ENCODE measurements around the gene TST. TPM values are rescaled to one million over a fixed set of nuclear protein-coding genes. Genes with fewer than 3 reads are reported as not detected.

TST gene
- total RNA-seq (22.3 TPM), polyA plus RNA-seq (ENCODE audit: insufficient read depth in 1 of 8, insufficient read length in 8 of 8, low replicate concordance in 1 of 8) (10 to 100 TPM; 16.2 to 21.8 (median 17.2) TPM)
- long read RNA-seq, donor 1, partial matches to known transcripts: 0 of 4 reads
- long read RNA-seq, donor 1, other reads (novel, unspliced or antisense): 0 of 4 reads
- long read RNA-seq, donor 2: 0 reads
- long read RNA-seq, donor 3, transcript TST-201 (3 exons, 1,211 nt): major isoform, 6 of 68 reads
- long read RNA-seq, donor 3, partial matches to known transcripts: 59 of 68 reads
- long read RNA-seq, donor 3, other reads (novel, unspliced or antisense): 0 of 68 reads
- long read RNA-seq, donor 4, partial matches to known transcripts: 61 of 72 reads
- long read RNA-seq, donor 4, other reads (novel, unspliced or antisense): 6 of 72 reads
- long read RNA-seq, donor 5, transcript TST-202 (2 exons, 1,797 nt): minor isoform, 5 of 120 reads
- long read RNA-seq, donor 5, transcript TST-201 (3 exons, 1,211 nt): major isoform, 20 of 120 reads
- long read RNA-seq, donor 5, partial matches to known transcripts: 95 of 120 reads
- long read RNA-seq, donor 5, other reads (novel, unspliced or antisense): 0 of 120 reads
- long read RNA-seq, donor 6, transcript TST-201 (3 exons, 1,211 nt): major isoform, 7 of 85 reads
- long read RNA-seq, donor 6, transcript TST-202 (2 exons, 1,797 nt): minor isoform, 6 of 85 reads
- long read RNA-seq, donor 6, partial matches to known transcripts: 59 of 85 reads
- long read RNA-seq, donor 6, other reads (novel, unspliced or antisense): 13 of 85 reads
- long read RNA-seq, donor 7, transcript TST-201 (3 exons, 1,211 nt): major isoform, 5 of 68 reads
- long read RNA-seq, donor 7, transcript TST-202 (2 exons, 1,797 nt): major isoform, 5 of 68 reads
- long read RNA-seq, donor 7, partial matches to known transcripts: 58 of 68 reads
- long read RNA-seq, donor 7, other reads (novel, unspliced or antisense): 0 of 68 reads
- long read RNA-seq, donor 8, partial matches to known transcripts: 64 of 69 reads
- long read RNA-seq, donor 8, other reads (novel, unspliced or antisense): 0 of 69 reads
- long read RNA-seq, donor 9, partial matches to known transcripts: 33 of 42 reads
- long read RNA-seq, donor 9, other reads (novel, unspliced or antisense): 5 of 42 reads
- long read RNA-seq, donor 10, partial matches to known transcripts: 108 of 115 reads
- long read RNA-seq, donor 10, other reads (novel, unspliced or antisense): 0 of 115 reads
- long read RNA-seq, donor 11, transcript TST-201 (3 exons, 1,211 nt): major isoform, 5 of 78 reads
- long read RNA-seq, donor 11, partial matches to known transcripts: 69 of 78 reads
- long read RNA-seq, donor 11, other reads (novel, unspliced or antisense): 0 of 78 reads

DNA sequence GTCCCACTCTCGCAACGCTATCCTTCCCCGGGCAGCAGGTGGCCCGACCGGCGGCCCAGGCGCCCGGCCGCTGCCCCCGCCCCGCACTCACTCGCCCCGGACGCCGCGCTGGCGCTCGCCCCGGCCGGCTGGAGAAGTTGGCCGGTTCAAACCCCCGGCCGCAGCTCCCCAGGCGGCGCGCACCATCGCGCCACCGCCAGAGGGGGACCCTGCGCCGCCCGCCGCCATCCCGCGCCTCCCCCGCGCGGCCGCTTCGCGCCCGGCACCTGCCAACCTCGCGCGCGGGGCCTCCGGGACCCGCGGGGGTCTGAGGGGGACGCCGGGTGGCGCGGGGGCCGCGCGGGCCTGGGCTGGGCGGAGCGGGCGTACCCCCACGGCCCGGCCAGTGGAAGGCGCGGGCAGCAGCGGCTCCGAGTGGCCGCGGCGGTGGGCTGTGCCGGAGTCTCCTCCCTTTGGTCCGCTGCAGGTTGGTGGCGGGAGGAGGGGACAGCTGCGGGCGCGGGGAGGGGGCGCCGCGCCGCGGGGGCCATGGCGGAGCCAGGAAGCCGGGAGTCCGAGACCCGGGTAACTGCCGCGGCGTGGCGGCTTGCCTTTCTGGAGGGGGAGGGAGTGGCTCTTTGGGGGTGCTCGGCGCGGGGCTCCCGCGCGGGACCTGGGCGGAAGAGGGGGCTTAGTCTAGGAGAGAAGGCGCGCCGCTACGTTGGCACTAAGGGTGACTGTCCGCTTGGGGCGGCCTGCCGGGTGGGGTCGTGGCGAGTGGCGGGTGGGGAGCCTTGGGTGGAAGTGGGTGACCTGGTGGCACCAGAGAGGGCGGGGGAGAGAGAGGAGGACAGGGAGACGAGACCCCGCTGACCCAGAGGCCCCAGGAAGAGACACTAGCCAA is at the start of gene TST, which contains the start of gene MPST:
Gene TST, minus strand, starts transcription at position 139 of the 883 bp plus-strand sequence. CDS start 715 bp downstream, outside the sequence.
Gene MPST, plus strand, starts transcription at position 434 of the 883 bp plus-strand sequence. Its CDS starts 95 bp downstream, at position 529.
- peak within 1 kb of the TSS; percentile 77 for H3K27ac ChIP-seq (ENCODE audit: low read length)
- H3K9me3 ChIP-seq (replicated peaks; ENCODE audit: control insufficient read depth, low read depth, low read length): no peaks in the 10 kb centered on the region
- under 1% methylated on average over 98 of the region's 107 CpGs for WGBS (ENCODE audit: insufficient coverage)
- peaks cover 48% of the 10 kb centered on the region for H3K4me1 ChIP-seq (ENCODE audit: control insufficient read depth, insufficient read depth, low read length)
- peak; percentile 91 for DNase-seq
- H3K36me3 ChIP-seq (ENCODE audit: control insufficient read depth, insufficient read depth, low read length): peaks cover 32% of the 10 kb centered on the region
- peak within 1 kb of the TSS; percentile 87 for H3K4me3 ChIP-seq (ENCODE audit: low read length)
- no peaks in the 10 kb centered on the region for H3K27me3 ChIP-seq (ENCODE audit: control insufficient read depth, insufficient read depth, low read length)

DNA sequence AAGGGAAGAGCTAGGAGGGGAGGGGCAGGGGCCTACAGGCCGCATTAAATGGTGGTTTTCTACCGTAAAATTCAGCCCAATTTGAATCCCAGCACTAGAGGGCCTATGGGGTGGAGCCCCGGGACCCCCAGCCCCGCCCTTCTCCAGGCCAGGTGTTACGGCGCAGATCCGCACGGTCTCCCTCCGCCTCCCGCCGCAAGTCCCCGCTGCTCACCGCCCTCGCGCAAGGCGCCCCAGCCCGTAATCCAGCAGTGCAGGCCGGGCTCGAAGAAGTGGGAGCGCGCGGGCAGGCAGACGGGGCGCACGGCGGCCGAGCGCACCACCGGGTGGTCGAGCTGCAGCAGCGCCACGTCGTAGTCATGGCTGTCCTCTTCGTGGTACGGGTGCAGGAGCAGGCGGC is 49.6 kb upstream of the TST start:
- peaks cover 41% of the 10 kb centered on the region for H3K27me3 ChIP-seq (ENCODE audit: control insufficient read depth, insufficient read depth, low read length)
- no peak overlapping the region for H3K27ac ChIP-seq (ENCODE audit: low read length)
- no peaks in the 10 kb centered on the region for H3K36me3 ChIP-seq (ENCODE audit: control insufficient read depth, insufficient read depth, low read length)
- H3K4me3 ChIP-seq (ENCODE audit: low read length): no peak overlapping the region
- H3K9me3 ChIP-seq (replicated peaks; ENCODE audit: control insufficient read depth, low read depth, low read length): no peaks in the 10 kb centered on the region
- WGBS (ENCODE audit: insufficient coverage): under 1% methylated on average over 32 of the region's 36 CpGs
- no peaks in the 10 kb centered on the region for H3K4me1 ChIP-seq (ENCODE audit: control insufficient read depth, insufficient read depth, low read length)
- no peak for DNase-seq

DNA sequence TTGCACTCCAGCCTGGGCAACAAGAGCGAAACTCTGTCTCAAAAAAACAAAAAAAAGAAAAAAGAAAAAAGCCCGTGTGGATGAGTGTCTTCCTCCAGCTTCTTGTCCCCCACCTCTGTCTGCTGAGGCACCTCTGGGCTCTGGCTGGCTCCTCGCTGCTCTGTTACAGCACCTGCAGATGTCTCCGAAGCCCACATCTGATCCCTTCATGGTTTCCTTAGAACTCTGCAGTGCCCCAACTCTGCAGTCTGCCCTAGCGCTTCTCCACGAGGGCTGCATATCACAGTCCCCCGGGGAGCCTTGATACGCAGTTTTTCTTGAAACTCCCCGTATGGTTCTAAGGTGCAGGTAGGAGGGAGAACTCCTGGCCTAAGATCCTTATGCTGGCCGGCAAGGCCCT is 48.2 kb upstream of the TST start:
- Histone ChIP-seq H3K27me3 (ENCODE audit: control insufficient read depth, insufficient read depth, low read length) (peaks cover 38% of the 10 kb centered on the region), H3K27ac (ENCODE audit: low read length) (no peak overlapping the region), H3K4me1 (ENCODE audit: control insufficient read depth, insufficient read depth, low read length) (peaks cover 9% of the 10 kb centered on the region), H3K9me3 (replicated peaks; ENCODE audit: control insufficient read depth, low read depth, low read length) (no peaks in the 10 kb centered on the region), H3K36me3 (ENCODE audit: control insufficient read depth, insufficient read depth, low read length) (no peaks in the 10 kb centered on the region), H3K4me3 (ENCODE audit: low read length) (no peak overlapping the region)
- 59% methylated on average over 7 of the region's 10 CpGs for WGBS (ENCODE audit: insufficient coverage)
- DNase-seq: no peak

DNA sequence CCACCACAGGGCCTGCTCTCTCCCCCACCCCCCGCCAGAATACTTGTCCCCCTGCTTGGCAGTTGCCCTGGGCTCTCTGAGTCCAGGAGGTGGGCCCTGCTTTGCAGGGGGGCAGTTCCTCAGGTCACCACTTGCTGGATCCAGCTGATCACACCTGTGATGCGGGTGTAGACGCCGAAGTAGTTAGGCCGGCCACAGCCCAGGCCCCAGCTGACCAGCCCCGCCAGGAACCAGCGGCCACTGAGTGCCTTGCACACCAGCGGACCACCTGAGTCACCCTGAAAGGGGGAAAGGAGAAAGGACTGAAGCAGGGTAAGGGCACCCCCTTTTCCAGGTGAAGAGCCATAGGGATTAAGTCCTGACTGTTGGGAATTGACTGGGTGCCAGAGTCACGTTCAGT is 46.7 kb upstream of the TST start:
- H3K27ac ChIP-seq (ENCODE audit: low read length): no peak overlapping the region
- peaks cover 34% of the 10 kb centered on the region for H3K27me3 ChIP-seq (ENCODE audit: control insufficient read depth, insufficient read depth, low read length)
- WGBS (ENCODE audit: insufficient coverage): 72% methylated on average over 8 of the region's 9 CpGs
- DNase-seq: no peak
- H3K4me3 ChIP-seq (ENCODE audit: low read length): no peak overlapping the region
- no peaks in the 10 kb centered on the region for H3K36me3 ChIP-seq (ENCODE audit: control insufficient read depth, insufficient read depth, low read length)
- no peaks in the 10 kb centered on the region for H3K9me3 ChIP-seq (replicated peaks; ENCODE audit: control insufficient read depth, low read depth, low read length)
- H3K4me1 ChIP-seq (ENCODE audit: control insufficient read depth, insufficient read depth, low read length): peaks cover 10% of the 10 kb centered on the region

DNA sequence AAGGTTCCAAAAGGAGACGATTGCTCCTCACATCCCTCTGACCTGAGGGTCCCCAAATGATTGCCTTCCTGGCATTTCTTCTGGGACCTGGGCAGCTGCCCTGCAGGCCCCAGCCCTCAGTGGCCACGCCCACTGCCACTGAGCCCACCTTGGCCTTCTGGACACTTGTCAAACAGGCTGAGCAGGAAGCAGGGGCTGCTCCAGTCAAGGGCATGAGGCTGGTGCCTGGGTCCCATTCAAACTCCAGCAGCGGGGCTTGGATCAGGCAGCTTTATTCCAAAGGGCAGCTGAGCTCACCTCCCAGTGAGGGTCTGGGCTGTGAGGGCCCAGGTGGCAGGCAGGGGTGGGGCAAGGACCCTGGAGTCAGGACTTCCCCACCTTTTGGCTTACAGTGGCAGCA is 45.9 kb upstream of the TST start:
- no peak overlapping the region for H3K4me3 ChIP-seq (ENCODE audit: low read length)
- DNase-seq: no peak
- no peaks in the 10 kb centered on the region for H3K9me3 ChIP-seq (replicated peaks; ENCODE audit: control insufficient read depth, low read depth, low read length)
- H3K27ac ChIP-seq (ENCODE audit: low read length): no peak overlapping the region
- peaks cover 10% of the 10 kb centered on the region for H3K4me1 ChIP-seq (ENCODE audit: control insufficient read depth, insufficient read depth, low read length)
- WGBS (ENCODE audit: insufficient coverage): 83% methylated on average over 3 of the region's 3 CpGs
- peaks cover 26% of the 10 kb centered on the region for H3K27me3 ChIP-seq (ENCODE audit: control insufficient read depth, insufficient read depth, low read length)
- H3K36me3 ChIP-seq (ENCODE audit: control insufficient read depth, insufficient read depth, low read length): peaks cover 6% of the 10 kb centered on the region

DNA sequence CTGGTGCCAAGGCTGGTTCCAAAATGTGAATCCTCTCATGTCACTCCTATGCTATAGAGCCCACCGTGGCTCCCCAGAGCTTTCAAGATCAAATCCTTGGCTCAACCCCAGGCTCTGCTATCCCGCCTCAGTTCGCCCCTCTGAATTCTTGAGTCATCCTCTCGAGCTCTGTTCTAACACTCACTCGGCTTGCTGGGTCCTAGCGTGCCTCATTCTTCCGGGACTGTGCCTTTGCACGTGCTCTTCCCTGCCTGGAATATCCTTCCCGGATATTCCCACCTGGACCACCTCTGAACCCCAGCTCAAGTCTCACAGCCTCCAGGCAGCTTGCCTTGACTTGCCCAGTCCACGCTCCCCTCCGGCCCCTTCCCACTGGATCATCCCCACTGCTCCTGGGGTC is 45.3 kb upstream of the TST start:
- H3K4me3 ChIP-seq (ENCODE audit: low read length): no peak overlapping the region
- H3K9me3 ChIP-seq (replicated peaks; ENCODE audit: control insufficient read depth, low read depth, low read length): no peaks in the 10 kb centered on the region
- peaks cover 10% of the 10 kb centered on the region for H3K4me1 ChIP-seq (ENCODE audit: control insufficient read depth, insufficient read depth, low read length)
- no peak for DNase-seq
- H3K27me3 ChIP-seq (ENCODE audit: control insufficient read depth, insufficient read depth, low read length): peaks cover 19% of the 10 kb centered on the region
- peaks cover 11% of the 10 kb centered on the region for H3K36me3 ChIP-seq (ENCODE audit: control insufficient read depth, insufficient read depth, low read length)
- 77% methylated on average over 10 of the region's 11 CpGs for WGBS (ENCODE audit: insufficient coverage)
- H3K27ac ChIP-seq (ENCODE audit: low read length): no peak overlapping the region

DNA sequence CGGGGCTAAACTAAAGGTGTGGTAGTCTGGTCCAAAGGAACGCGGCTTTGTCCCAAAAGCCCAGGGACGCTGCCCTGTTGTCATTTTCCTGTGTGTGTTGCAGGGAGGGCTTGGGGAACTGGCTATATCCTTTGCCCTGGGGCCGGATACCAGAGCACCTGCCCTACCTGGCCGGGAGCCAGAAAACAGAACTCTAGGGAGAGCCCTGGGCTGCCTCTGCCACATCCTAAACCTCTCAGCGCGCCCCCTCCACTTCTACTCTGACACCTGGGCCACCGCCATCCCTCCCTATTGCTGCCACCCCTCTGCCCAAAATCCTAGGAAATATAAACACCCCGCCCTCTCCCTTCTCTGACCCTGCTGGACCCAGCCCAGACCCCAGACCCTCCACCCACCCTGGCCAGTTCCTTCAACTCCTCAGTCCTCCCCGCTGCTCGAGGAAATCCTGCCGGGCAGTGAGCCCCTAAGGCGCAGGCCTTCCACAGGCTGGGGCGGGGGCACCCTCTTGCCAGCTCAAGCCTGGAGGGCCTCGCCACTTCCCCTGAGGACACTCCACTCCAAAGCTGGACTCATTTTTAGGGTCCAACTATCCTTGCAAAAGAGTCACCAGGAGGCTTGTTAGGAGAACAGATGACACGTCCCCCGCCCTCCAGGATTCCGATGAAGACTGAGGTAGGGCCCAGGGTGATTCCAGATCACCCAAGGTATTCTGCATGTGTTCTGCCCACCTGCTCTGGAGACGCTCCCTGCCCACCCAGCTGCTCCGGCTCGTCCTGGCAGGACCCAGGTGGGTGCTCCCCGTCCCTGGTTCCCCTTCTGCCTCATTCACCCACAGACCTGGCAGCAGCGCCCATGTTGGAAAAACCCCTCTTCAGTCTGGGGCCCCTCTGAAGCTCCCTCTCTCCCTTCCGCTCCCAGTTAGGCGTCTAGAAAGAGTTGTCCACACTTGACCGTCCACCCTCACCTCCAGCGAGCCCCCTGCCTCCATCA is 44.5 kb upstream of the TST start:
- H3K4me3 ChIP-seq (ENCODE audit: low read length): no peak overlapping the region
- no peak overlapping the region for H3K27ac ChIP-seq (ENCODE audit: low read length)
- no peaks in the 10 kb centered on the region for H3K9me3 ChIP-seq (replicated peaks; ENCODE audit: control insufficient read depth, low read depth, low read length)
- peaks cover 10% of the 10 kb centered on the region for H3K4me1 ChIP-seq (ENCODE audit: control insufficient read depth, insufficient read depth, low read length)
- 84% methylated on average over 25 of the region's 28 CpGs for WGBS (ENCODE audit: insufficient coverage)
- peaks cover 15% of the 10 kb centered on the region for H3K36me3 ChIP-seq (ENCODE audit: control insufficient read depth, insufficient read depth, low read length)
- DNase-seq: peak; percentile 28
- peaks cover 11% of the 10 kb centered on the region for H3K27me3 ChIP-seq (ENCODE audit: control insufficient read depth, insufficient read depth, low read length)

DNA sequence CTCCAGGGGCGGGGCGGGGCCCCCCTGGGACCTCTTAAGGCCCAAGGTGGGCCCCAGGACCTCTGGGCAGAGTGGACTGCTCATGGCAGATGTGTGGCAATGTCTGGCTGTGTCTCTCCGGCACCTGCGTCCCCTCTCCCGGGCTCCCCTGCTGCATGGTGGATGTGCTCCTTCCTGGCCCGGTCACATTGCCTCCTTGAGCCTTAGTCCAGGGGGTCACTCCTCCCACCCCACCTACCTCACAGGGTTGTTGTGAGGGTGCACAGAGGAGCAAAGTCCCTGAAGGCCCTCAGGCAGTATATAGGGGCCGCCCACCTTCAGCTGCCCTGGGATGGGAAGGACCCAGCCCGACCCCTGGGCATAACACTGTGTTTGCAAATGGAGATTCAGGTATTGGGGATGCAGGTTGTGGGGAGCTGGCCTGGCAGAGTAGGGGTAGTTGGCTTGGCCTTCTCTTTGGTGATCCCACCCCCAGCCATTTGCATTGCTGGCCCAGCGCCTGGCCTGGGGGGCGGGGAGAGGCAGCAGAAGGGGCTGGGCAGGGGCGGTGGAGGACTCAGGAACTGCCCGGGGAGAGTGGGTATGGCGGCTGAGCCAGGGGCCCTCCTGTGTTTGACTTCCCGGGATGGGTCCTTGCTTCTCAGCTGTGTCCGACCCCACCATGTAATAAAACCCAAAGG is 43.6 kb upstream of the TST start:
- no peak overlapping the region for H3K27ac ChIP-seq (ENCODE audit: low read length)
- H3K9me3 ChIP-seq (replicated peaks; ENCODE audit: control insufficient read depth, low read depth, low read length): no peaks in the 10 kb centered on the region
- whole genome bisulfite sequencing (ENCODE audit: insufficient coverage): 55% methylated on average over 9 of the region's 15 CpGs
- peaks cover 10% of the 10 kb centered on the region for H3K4me1 ChIP-seq (ENCODE audit: control insufficient read depth, insufficient read depth, low read length)
- peaks cover 20% of the 10 kb centered on the region for H3K36me3 ChIP-seq (ENCODE audit: control insufficient read depth, insufficient read depth, low read length)
- no peak for DNase-seq
- peaks cover 2% of the 10 kb centered on the region for H3K27me3 ChIP-seq (ENCODE audit: control insufficient read depth, insufficient read depth, low read length)
- no peak overlapping the region for H3K4me3 ChIP-seq (ENCODE audit: low read length)
